ENCODE measurements around the gene AHCY.

DNA sequence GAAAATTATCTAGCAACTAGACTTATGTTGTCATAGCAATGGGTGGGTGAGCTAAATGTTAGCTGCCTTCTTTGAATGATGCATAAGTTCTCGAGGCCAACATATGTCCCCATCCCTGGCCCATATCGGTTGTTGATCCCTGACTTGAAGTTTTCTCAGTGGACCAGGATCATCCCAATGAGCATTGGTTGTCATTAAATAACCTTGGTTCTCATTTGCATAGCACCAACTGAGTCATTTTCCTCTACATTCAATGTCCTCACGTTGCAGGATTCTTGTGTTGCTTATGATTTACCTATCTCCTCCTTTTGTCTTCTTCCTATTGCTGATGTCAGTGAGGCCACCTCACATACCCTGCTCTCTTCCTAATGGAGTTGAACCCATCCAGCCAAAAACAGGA is 12.1 kb upstream of the AHCY start:
- TF ChIP-seq POLR2A (IDR thresholded peaks at IDR 0.05) (no peak), POLR2AphosphoS5 (IDR thresholded peaks at IDR 0.05) (no peak)
- TF ChIP-seq, protein P1, sequence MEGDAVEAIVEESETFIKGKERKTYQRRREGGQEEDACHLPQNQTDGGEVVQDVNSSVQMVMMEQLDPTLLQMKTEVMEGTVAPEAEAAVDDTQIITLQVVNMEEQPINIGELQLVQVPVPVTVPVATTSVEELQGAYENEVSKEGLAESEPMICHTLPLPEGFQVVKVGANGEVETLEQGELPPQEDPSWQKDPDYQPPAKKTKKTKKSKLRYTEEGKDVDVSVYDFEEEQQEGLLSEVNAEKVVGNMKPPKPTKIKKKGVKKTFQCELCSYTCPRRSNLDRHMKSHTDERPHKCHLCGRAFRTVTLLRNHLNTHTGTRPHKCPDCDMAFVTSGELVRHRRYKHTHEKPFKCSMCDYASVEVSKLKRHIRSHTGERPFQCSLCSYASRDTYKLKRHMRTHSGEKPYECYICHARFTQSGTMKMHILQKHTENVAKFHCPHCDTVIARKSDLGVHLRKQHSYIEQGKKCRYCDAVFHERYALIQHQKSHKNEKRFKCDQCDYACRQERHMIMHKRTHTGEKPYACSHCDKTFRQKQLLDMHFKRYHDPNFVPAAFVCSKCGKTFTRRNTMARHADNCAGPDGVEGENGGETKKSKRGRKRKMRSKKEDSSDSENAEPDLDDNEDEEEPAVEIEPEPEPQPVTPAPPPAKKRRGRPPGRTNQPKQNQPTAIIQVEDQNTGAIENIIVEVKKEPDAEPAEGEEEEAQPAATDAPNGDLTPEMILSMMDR (IDR thresholded peaks at IDR 0.05), result no peak

All from prostate gland (tissue), 2 donors.